Motor neuron (in vitro differentiated cells): ENCODE measurements around the gene ZNF598. TPM values are rescaled to one million over a fixed set of nuclear protein-coding genes. Genes with fewer than 3 reads are reported as not detected.
"Not testable (repeated sequence)": the region's sequence is repeated elsewhere in the genome, so short reads cannot be mapped to it uniquely, and the experiment has no call there.

Source experiments
- ATAC-seq, 8 experiments: fragments of 200-7000 bp; cut with Tn5 transposase; replicated peaks in 6 of 8; 2 replicates each; pipeline ENCODE4 v1.8.0; 2021; ENCODE audit warnings: mild to moderate bottlenecking in 8 of 8, moderate library complexity in 8 of 8
- H3K27ac ChIP-seq, 2 donors: fragments of 250-450 bp; sonication (Bioruptor Pico); 2 replicates each; pipeline ENCODE4 v1.9.0; 2021; ENCODE audit warnings: antibody characterized with exemption in 2 of 2, mild to moderate bottlenecking in 2 of 2, moderate library complexity in 1 of 2
- H3K4me1 ChIP-seq, 2 donors: fragments of 250-450 bp; sonication (Bioruptor Pico); replicated peaks in 1 of 2; 2 replicates each; pipeline ENCODE4 v1.6.1; 2021; ENCODE audit warnings: antibody characterized with exemption in 2 of 2, mild to moderate bottlenecking in 2 of 2, moderate library complexity in 1 of 2
- H3K4me3 ChIP-seq, 5 donors: fragments of 250-450 bp; sonication (Bioruptor Pico); 2 replicates each; pipeline ENCODE4 v1.9.0; 2021; ENCODE audit warnings: antibody characterized with exemption in 5 of 5, mild to moderate bottlenecking in 5 of 5, moderate library complexity in 4 of 5
- WGBS, 10 experiments: fragments of 450-650 bp; shearing (Covaris generic); methylation state at CpG; one replicate each; pipeline ENCODE4 v1.0.0; 2022; 5-methylcytosine and 5-hydroxymethylcytosine counted together
- in situ Hi-C, 9 experiments: fragments of 400-800 bp; cut with MboI; loops; one replicate each; pipeline ENCODE4 v1.15.0; 2021; ENCODE audit warnings: low sequenced_read_pairs in 9 of 9, low pct_unique_long_range_greater_than_20kb in 2 of 9; ENCODE audit not compliant: unreplicated experiment in 9 of 9
- total RNA-seq, 8 experiments: library from RNA; unstranded; fragments of 300-600 nt; gene quantifications; 2 replicates each; pipeline versions ENCODE4 v1.2.3 to v1.2.4, GENCODE V29; 2022

The ZNF598 gene
- total RNA-seq, 8 experiments from 2014 or later = 17.6 to 49.1 (median 27.6) TPM

DNA sequence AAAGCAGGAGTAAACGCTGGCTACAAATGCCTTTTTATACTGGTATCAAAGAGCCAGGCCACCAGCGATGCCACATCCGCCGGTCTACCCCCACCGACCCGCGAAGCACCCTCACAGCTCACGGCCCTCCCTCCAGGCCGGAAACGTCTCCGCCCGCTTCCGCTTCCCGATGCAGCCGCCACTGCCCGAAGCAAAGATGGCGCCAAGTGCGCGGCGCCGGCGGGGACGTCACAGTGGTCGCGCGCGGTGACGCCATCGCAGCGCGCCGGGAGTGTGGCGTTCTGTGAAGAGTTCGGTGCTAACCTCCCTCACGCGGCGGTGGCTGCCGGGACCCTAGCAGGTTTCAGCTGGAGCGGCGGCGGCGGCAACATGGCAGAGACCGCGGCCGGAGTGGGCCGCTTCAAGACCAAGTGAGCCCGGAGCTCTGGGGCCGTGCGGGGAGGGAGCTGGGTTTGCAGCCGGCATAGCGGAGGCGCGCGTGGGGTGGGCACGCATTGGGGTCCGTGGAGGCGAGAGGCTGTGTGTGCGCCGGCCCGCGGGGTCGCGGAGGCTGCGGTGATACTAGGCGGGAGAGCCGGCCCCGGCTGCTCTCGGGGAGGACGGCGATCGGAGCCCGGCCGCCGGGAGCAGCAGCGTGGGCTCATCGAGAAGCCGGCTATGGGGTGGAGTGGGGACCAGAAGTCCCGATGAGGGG lies 37.7 kb downstream of the ZNF598 start, which contains the start of gene TBL3:
Gene TBL3, plus strand, starts transcription at position 258 of the 694 bp plus-strand sequence. Its CDS starts 112 bp downstream, at position 370.
- H3K4me3 ChIP-seq = peak within 1 kb of the TSS; percentile 81 to 98 (median 92)
- peak within 1 kb of the TSS; percentile 96 for H3K27ac ChIP-seq
- peak; percentile 80 to 92 (median 88) for ATAC-seq
- WGBS, 10 experiments = 0 to 2% (median 0%) methylated on average over 1 to 25 of the region's 78 CpGs; no CpG with 5 or more reads in 5 of the 10 experiments
- in situ Hi-C loops = no loop called here
- peaks cover 5 to 15% of the 10 kb centered on the region in 2 donors for H3K4me1 ChIP-seq

DNA sequence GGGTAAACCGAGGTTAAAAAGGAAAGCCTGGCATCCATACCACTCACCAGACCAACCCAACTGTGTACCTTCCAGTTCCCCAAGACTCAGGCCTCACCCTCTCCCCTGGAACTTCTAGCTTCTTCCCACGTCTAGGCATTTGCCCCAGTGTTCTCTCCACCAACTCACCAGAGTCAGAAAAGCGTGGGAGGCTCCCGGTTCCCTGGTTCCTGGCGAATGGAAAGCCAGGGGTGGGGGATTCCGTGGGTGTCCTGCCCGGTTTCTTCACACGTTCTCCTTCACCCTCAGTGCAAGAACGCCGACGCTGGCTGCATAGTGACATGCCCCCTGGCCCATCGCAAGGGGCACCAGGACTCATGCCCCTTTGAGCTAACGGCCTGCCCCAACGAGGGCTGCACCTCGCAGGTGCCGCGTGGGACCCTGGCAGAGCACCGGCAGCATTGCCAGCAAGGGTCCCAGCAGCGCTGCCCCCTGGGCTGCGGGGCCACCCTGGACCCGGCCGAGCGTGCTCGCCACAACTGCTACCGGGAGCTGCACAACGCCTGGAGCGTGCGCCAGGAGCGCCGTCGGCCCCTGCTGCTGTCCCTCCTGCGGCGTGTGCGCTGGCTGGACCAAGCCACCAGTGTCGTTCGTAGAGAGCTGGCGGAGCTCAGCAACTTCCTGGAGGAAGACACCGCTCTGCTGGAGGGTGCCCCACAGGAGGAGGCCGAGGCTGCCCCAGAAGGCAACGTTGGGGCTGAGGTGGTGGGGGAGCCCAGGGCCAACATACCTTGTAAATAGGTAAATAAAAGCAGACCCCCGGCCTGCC lies 41.3 kb downstream of the ZNF598 start:
- in situ Hi-C loops = no loop called here
- H3K27ac ChIP-seq = no peak overlapping the region
- H3K4me3 ChIP-seq = no peak overlapping the region
- ATAC-seq = no peak
- WGBS, 10 experiments = 73 to 100% (median 78%) methylated on average over 1 to 14 of the region's 41 CpGs; no CpG with 5 or more reads in 6 of the 10 experiments
- peaks cover 16 to 24% of the 10 kb centered on the region in 2 donors for H3K4me1 ChIP-seq

DNA sequence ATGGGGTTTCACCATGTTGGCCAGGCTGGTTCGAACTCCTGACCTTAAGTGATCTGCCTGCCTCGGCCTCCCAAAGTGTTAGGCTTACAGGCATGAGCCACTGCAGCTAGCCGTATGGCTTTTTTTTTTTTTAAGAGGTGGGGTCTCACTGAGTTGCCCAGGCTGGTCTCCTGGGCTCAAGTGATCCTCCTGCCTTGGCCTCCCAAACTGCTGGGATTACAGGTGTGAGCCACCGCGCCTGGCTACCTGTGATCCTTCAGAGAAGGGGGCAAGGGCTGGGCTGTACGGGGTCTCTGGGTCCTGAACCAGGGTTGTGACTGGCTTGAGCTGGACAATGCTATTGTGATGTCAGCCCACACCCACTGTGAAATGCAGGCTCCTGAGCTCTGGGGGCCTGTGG lies 43.2 kb downstream of the ZNF598 start, which contains the start of gene RNF151:
Gene RNF151, plus strand, starts transcription at position 397 of the 400 bp plus-strand sequence. CDS start 26 bp downstream, outside the sequence.
- in situ Hi-C loops = no loop called here
- 85 to 100% (median 93%) methylated on average over 1 to 6 of the region's 6 CpGs; no CpG with 5 or more reads in 5 of the 10 experiments for WGBS, 10 experiments
- Histone ChIP-seq H3K4me3 (peak within 1 kb of the TSS; percentile 69 to 96 (median 89)), H3K27ac (no peak within 1 kb of the TSS), H3K4me1 (peaks cover 20 to 22% of the 10 kb centered on the region in 2 donors)
- peak in 1 of 8 experiments; percentile 0 for ATAC-seq

DNA sequence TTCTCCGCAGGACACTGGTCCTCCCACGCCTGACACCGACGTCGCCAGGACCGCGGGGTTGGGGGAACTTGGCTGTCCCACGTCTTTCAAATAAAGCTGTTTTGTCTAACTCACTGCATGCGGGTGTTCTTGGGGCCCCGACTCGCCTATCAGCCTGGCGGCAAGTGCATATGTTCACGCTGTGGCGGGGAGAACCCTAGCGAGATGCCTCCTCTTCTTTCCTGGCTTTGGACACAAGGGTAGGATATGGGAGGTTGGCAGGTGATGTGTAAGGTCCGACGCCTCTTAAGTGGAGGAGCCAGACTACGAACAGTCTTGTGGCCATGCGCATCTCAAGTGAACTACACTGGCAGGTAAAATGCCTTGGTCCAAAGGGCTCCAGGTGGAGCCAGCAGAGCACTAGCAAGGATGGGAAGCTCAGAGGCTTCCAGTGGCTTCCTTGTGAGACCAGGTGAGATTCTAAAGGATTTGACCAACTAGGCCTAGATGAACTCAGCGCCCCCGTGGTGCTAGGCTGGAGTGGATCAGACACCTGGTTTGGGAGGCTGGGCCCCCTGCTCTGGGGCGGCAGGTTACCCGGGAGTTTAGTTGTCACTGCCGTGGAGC lies 44.1 kb downstream of the ZNF598 start:
- in situ Hi-C loops = no loop called here
- Histone ChIP-seq H3K4me3 (peak overlapping the region; percentile 69 to 96 (median 89)), H3K27ac (peak overlapping the region; percentile 88 to 94), H3K4me1 (peaks cover 20 to 21% of the 10 kb centered on the region in 2 donors)
- ATAC-seq = no peak
- 0 to 61% (median 11%) methylated on average over 1 to 12 of the region's 24 CpGs; no CpG with 5 or more reads in 5 of the 10 experiments for WGBS, 10 experiments

DNA sequence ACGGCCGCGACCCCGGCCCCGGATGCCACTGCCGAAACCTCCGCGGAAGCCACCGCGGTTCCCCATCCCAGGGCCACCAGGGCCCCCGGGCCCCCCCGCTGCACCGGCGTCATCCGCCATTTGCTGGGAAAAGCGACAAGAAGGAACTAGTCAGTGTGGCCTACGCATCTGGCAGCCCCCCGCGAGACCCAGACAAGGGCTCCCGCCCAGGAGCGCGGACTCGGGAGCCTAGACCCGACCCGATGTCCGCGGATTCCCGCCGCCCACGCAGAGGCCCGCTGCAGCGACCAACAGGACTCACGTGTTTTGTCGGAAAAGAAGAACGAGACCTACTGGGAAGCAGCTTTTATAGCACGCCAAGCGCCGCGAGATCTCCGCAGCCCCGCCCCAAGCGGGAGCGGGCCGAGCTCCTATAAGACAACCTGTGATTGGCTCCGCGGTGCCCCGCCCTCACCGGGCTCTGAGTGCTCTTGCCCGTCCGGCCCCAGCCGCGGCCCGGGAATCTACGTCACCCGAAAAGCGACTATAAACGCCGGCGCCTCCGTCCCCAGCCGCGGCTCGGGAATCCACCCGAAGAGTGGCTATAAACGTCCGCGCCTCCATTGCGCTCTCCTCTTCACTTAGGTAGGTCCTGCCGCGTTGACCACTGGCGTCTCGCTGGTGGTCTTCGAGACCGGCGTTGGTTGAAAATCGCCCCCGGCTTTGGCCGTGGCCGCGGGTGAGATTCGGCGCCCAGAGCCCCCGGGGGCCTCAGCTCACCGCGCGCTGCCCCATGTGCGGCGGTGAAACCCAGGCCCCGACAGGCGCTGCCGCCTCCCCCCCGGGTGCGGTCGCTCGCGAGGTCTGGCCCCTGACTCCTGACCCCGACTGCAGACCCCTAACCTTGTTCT lies 44.9 kb downstream of the ZNF598 start, which contains the start of gene RPS2:
Gene RPS2, minus strand, starts transcription at position 321 of the 890 bp plus-strand sequence. Its CDS starts 201 bp downstream, at position 120.
- in situ Hi-C loops = no loop called here
- peak within 1 kb of the TSS; percentile 69 to 96 (median 89) for H3K4me3 ChIP-seq
- 0 to 4% (median 0%) methylated on average over 2 to 16 of the region's 97 CpGs; no CpG with 5 or more reads in 5 of the 10 experiments for WGBS, 10 experiments
- ATAC-seq = peak; percentile 55 to 91 (median 88)
- peak within 1 kb of the TSS; percentile 88 to 94 for H3K27ac ChIP-seq
- peaks cover 25 to 26% of the 10 kb centered on the region in 2 donors for H3K4me1 ChIP-seq

DNA sequence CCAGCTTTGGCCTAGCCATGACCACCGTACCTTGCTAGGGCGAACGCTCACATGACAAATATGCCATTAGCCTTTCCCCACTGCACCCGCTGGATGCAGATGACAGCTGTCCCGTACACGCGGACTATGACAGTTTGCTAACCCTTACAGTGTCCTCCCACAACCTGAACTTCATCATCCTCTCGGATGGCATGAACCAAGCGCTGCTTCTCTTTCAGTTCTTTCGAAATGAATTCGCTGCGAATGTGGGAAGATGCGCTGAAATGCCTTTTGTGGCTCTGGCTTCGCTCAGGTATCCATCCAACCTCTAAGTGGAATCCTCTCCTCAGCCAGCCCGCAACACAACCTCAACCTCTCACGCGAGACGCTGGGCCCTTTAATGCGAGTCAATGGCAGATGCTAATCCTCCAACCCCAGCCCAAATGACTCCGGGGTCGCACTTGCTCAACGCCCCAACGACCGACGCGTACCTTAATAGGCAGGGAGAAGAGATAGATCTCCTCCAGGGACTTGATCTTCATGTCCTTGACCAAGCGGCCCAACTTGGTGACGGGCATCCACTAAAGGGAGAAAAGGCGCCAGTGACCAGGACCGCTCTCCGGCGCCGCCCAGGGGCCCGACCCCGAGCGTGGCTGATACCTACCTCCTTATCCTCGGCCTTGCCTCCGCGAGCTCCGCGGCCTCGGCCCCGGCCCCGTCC lies 45.7 kb downstream of the ZNF598 start:
- Histone ChIP-seq H3K4me3 (peak overlapping the region; percentile 69 to 96 (median 89)), H3K4me1 (peaks cover 25 to 28% of the 10 kb centered on the region in 2 donors), H3K27ac (peak overlapping the region; percentile 62 to 94)
- peak in 6 of 8 experiments; percentile 0 to 27 (median 2) for ATAC-seq
- WGBS, 10 experiments = 0 to 47% (median 6%) methylated on average over 3 to 19 of the region's 44 CpGs; no CpG with 5 or more reads in 1 of the 10 experiments
- in situ Hi-C loops = no loop called here

DNA sequence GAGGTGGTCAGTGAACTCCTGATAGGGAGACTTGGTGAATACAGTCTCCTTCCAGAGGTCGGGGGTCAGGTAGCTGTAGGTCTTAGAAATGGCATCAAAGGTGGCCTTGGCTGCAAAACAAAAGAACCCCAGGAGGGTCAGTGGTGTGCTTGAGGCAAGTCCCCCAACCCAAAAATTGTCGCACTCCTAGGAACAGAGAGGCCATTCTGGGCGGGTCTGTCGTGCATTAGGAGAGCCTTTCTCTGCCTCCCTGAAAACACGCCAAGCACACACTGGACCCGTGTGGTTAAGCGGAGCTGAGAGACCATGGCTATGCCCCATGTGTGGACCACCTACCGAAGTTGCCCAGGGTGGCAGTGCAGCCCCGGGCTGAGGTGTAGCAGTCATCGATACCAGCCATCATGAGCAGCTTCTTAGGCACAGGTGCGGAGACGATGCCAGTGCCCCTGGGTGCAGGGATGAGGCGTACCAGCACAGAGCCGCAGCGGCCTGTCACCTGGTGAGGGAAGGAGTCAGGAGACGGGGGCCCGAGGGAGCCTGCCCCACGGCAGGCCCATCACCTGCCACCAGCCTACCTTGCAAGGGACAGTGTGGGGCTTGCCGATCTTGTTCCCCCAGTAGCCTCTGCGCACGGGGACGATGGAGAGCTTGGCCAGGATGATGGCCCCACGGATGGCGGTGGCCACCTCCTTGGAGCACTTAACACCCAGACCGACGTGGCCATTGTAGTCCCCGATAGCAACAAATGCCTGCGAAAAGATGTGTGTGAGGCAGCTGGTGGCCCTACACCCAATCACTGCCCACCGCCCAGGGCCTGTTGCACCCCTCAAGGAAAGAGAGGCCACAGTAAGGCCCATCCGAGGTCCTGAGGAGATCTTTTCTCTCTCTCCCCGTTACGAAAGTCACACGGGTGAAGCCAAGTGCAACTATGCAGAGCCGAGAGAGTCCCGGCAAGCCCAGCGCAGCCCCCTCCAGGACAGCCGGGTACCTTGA lies 47.2 kb downstream of the ZNF598 start:
- H3K27ac ChIP-seq, ATAC-seq, in situ Hi-C loops: not testable (repeated sequence)
- WGBS, 10 experiments = 42 to 83% (median 67%) methylated on average over 1 to 8 of the region's 37 CpGs; no CpG with 5 or more reads in 5 of the 10 experiments
- peak overlapping the region in 2 of 5 donors; percentile 89 to 96 for H3K4me3 ChIP-seq
- H3K4me1 ChIP-seq = peaks cover 25 to 30% of the 10 kb centered on the region in 2 donors

DNA sequence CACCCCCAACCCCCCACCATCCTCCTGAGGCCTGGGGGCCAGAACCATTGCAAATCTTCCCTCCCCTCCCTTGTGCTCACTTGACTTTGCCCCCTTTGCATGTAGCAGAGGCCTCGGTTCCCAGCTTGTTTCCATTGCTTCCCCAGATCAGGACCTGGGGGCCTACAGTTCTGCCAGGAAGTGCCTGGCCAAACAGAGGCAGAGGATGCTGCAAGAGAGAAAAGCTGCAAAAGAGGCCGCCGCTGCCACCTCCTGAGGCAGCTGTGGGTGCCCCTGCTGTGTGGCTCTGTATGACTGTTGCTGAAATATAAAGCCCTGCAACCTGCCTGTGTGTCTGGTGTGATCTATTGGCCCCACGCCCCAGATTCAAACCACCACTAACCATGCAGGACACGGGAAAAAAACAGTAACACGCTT lies 48.0 kb downstream of the ZNF598 start:
- WGBS, 10 experiments = 33 to 100% (median 53%) methylated on average over 1 to 3 of the region's 6 CpGs; no CpG with 5 or more reads in 7 of the 10 experiments
- ATAC-seq = no peak
- no peak overlapping the region for H3K27ac ChIP-seq
- no peak overlapping the region for H3K4me3 ChIP-seq
- H3K4me1 ChIP-seq = peaks cover 25 to 30% of the 10 kb centered on the region in 2 donors
- in situ Hi-C loops = no loop called here

DNA sequence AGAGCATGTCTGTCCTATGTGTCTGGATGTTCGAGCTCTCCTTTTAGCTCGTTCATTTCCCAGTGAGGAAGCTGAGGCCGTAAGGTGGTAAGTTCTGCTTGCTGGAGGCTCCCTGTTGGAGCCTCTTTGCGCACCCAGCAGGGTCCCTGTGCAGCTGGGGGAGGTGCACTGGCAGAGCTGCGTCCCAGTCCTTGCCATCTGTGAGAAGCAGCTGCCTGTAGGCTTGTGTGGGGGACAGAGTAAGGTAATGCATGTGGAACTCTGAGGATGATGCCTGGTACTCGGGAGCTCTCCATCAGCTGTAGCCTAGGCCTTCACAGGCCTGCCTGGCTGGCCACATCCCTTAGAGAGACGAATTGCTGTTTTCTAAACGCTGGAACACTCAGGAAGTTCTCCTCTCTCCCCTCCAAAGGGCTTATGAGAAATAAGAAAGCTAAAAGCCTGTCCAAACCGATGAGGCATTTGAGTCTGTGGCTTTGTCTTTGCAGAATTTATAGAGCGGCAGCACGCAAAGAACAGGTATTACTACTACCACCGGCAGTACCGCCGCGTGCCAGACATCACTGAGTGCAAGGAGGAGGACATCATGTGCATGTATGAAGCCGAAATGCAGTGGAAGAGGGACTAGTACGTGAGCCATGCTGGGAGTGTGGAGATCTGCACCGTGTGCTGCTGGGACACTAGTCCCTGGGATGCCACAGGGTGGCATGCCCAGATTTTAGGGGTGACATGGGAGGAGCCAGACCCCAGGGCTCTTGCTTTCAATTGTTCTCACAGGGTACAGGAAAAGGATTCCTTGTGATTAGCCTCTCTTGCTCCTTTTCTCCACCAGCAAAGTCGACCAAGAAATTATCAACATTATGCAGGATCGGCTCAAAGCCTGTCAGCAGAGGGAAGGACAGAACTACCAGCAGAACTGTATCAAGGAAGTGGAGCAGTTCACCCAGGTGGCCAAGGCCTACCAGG lies 48.7 kb downstream of the ZNF598 start:
- Histone ChIP-seq H3K27ac (no peak overlapping the region), H3K4me3 (peak overlapping the region in 4 of 5 donors; percentile 71 to 93 (median 90)), H3K4me1 (peaks cover 24 to 28% of the 10 kb centered on the region in 2 donors)
- in situ Hi-C loops = no loop called here
- whole genome bisulfite sequencing, 10 experiments = 0 to 60% (median 36%) methylated on average over 1 to 7 of the region's 20 CpGs; no CpG with 5 or more reads in 2 of the 10 experiments
- peak in 3 of 8 experiments; percentile 5 to 9 (median 8) for ATAC-seq
